Breast epithelium (tissue), 4 donors: ENCODE data around the gene PIGH. TPM values are rescaled to one million over a fixed set of nuclear protein-coding genes. Genes with fewer than 3 reads are reported as not detected.

Experiments used
- DNase-seq, 2 donors: peaks; one replicate each; pipeline ENCODE4 v3.0.0-alpha.2; 2019; ENCODE audit warnings: low spot score in 2 of 2
- H3K27ac ChIP-seq, 2 donors: fragments of 200-600 bp; sonication (generic) in 1 of 2; one replicate each; pipeline ENCODE4 v1.5.1; 2016 to 2019; ENCODE audit warnings: mild to moderate bottlenecking in 1 of 2
- H3K27me3 ChIP-seq, 2 donors: fragments of 200-600 bp; sonication (generic) in 1 of 2; one replicate each; pipeline versions ENCODE4 v1.5.1 to v1.6.0; 2017 to 2019; ENCODE audit warnings: control low read depth in 1 of 2, mild to moderate bottlenecking in 1 of 2
- H3K36me3 ChIP-seq: fragments of 200-600 bp; one replicate; pipeline ENCODE4 v1.5.1; 2019
- H3K4me1 ChIP-seq, 2 donors: fragments of 200-600 bp; sonication (generic); one replicate each; pipeline ENCODE4 v1.5.1; 2016 to 2019; ENCODE audit warnings: control low read depth in 1 of 2
- H3K4me3 ChIP-seq, 3 donors: fragments of 200-600 bp; sonication (generic); 1 replicate in 2 of 3; 2 replicates in 1 of 3; pipeline ENCODE4 v1.5.1; 2016 to 2019; ENCODE audit warnings: mild to moderate bottlenecking in 3 of 3, moderate library complexity in 2 of 3
- H3K9me3 ChIP-seq, 2 donors: fragments of 200-600 bp; sonication (generic) in 1 of 2; one replicate each; pipeline ENCODE4 v1.5.1; 2016 to 2019; ENCODE audit warnings: control low read depth in 1 of 2
- POLR2A ChIP-seq: fragments of 450-650 bp; IDR thresholded peaks from one replicate; pipeline ENCODE4 v1.6.1; 2016; ENCODE audit warnings: antibody characterized with exemption, mild to moderate bottlenecking, moderate library complexity
- POLR2AphosphoS5 ChIP-seq, 3 donors: sonication (generic); formaldehyde crosslinking; IDR thresholded peaks; one replicate each; pipeline ENCODE4 v1.6.1; 2017; ENCODE audit warnings: antibody characterized with exemption in 3 of 3
- intact Hi-C: fragments of 100-400 bp; cut with DNase I; formaldehyde crosslinking; loops from one replicate; pipeline ENCODE4 v1.15.1; 2023; ENCODE audit warnings: low total_unique reads
- total RNA-seq, 3 donors: library from RNA; depleted of rRNA; stranded (reverse); fragments of >200 nt; gene quantifications; one replicate each; pipeline ENCODE4 v1.1.0, GENCODE V29; 2016
- TF ChIP-seq, protein P1 (sequence below), 3 donors: fragments of 450-650 bp; IDR thresholded peaks; one replicate each; pipeline ENCODE4 v1.5.1; 2016 to 2017; ENCODE audit warnings: antibody characterized with exemption in 3 of 3, mild to moderate bottlenecking in 3 of 3, moderate library complexity in 3 of 3

PIGH gene
- total RNA-seq, 3 donors from 2014 or later = 32.8 to 37.6 (median 33.8) TPM

DNA sequence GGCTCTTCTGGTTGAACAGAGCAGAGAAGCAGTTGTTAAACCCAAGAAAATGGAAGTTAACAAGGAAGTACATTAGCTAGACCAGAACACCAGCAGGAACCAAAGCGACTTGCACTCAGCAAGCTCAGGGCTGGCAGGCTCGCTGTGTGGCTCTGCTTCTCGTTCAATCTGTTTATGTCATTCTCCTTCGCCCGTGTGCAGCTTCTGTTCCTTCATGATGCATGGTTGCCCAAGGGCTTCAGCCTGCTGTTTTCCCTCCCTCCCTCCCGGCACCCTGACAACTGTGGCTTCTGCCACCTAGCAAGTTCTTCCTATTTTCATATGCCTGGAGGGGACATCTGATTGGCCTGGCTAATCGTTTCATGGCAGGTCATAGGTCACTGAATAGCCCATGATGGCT lies 25.3 kb downstream of the PIGH start:
- Histone ChIP-seq H3K36me3 (no peaks in the 10 kb centered on the region), H3K9me3 (no peaks in the 10 kb centered on the region), H3K4me3 (no peak overlapping the region), H3K27ac (no peak overlapping the region), H3K27me3 (no peaks in the 10 kb centered on the region), H3K4me1 (no peaks in the 10 kb centered on the region)
- TF ChIP-seq, protein P1, sequence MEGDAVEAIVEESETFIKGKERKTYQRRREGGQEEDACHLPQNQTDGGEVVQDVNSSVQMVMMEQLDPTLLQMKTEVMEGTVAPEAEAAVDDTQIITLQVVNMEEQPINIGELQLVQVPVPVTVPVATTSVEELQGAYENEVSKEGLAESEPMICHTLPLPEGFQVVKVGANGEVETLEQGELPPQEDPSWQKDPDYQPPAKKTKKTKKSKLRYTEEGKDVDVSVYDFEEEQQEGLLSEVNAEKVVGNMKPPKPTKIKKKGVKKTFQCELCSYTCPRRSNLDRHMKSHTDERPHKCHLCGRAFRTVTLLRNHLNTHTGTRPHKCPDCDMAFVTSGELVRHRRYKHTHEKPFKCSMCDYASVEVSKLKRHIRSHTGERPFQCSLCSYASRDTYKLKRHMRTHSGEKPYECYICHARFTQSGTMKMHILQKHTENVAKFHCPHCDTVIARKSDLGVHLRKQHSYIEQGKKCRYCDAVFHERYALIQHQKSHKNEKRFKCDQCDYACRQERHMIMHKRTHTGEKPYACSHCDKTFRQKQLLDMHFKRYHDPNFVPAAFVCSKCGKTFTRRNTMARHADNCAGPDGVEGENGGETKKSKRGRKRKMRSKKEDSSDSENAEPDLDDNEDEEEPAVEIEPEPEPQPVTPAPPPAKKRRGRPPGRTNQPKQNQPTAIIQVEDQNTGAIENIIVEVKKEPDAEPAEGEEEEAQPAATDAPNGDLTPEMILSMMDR (IDR thresholded peaks at IDR 0.05) = no peak
- no peak for TF ChIP-seq POLR2AphosphoS5 (IDR thresholded peaks at IDR 0.05)
- no peak for TF ChIP-seq POLR2A
- no peak for DNase-seq
- intact Hi-C loops = loop anchor here (10.0 kb wide), 1 partner anchor 150 kb away; no protein-coding TSS in a partner anchor

DNA sequence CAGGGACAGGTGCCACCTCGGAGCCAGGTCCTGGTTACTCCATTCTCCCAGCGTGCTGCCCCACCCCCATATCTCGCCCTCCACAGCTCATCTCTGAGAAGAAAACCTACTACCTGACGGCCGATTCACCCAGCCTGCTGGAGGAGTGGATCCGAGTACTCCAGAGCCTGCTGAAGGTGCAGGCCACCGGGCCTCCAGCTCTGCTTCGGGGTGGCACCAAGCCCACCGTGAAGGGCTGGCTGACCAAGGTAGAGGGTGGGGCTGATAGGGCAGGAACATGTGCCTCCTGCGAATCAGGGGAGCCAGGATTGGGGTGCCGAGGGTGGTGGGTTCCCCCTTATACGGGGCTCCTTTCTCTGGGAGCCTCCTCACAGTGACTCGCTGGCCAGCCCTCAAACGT lies 25.9 kb downstream of the PIGH start:
- no peak for DNase-seq
- Histone ChIP-seq H3K4me1 (no peaks in the 10 kb centered on the region), H3K4me3 (no peak overlapping the region), H3K36me3 (no peaks in the 10 kb centered on the region), H3K27me3 (no peaks in the 10 kb centered on the region), H3K27ac (no peak overlapping the region), H3K9me3 (no peaks in the 10 kb centered on the region)
- TF ChIP-seq POLR2A (no peak), POLR2AphosphoS5 (IDR thresholded peaks at IDR 0.05) (no peak)
- TF ChIP-seq, protein P1 (IDR thresholded peaks at IDR 0.05) = no peak
- intact Hi-C loops = loop anchor here (10.0 kb wide), 1 partner anchor 149 kb away; no protein-coding TSS in a partner anchor

DNA sequence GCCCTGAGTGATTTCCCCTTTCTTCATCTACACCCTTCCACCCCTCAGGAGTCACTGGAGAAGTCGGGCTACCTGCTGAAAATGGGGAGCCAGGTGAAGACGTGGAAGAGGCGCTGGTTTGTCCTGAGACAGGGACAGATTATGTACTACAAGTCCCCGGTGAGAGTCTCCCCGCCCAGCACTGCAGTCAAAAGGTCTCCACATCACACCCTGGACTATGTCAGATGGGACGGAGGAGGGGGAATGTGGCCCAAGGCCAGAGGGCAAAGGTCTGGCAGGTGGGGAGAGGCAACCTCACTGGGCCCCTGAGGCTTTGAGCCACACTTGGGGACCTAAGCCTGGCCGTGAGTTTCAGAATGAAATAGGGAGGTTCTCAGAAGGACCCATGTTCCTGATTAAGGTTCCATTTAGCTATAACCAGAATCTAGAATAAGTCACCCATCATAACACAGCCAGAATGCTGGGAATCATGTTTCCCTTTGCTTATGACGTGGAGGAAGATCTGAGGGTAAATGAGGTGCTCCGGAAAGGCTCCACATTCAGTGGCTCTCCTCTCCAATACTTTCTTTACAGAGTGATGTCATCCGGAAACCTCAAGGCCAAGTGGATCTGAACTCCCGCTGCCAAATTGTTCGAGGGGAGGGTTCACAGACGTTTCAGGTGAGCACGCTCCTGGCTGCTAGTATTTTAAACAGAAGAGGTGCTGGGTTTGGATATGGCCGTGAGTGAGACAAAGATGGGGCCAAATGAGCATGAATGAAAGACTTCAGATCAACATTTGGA lies 26.6 kb downstream of the PIGH start:
- no peaks in the 10 kb centered on the region for H3K4me1 ChIP-seq
- H3K9me3 ChIP-seq = no peaks in the 10 kb centered on the region
- no peak for DNase-seq
- no peak overlapping the region for H3K4me3 ChIP-seq
- intact Hi-C loops = loop anchor here (10.0 kb wide), 1 partner anchor 149 kb away; no protein-coding TSS in a partner anchor
- H3K27ac ChIP-seq = no peak overlapping the region
- no peaks in the 10 kb centered on the region for H3K27me3 ChIP-seq
- no peaks in the 10 kb centered on the region for H3K36me3 ChIP-seq
- TF ChIP-seq, protein P1 (IDR thresholded peaks at IDR 0.05) = no peak
- TF ChIP-seq POLR2AphosphoS5 (IDR thresholded peaks at IDR 0.05) = no peak
- no peak for TF ChIP-seq POLR2A

DNA sequence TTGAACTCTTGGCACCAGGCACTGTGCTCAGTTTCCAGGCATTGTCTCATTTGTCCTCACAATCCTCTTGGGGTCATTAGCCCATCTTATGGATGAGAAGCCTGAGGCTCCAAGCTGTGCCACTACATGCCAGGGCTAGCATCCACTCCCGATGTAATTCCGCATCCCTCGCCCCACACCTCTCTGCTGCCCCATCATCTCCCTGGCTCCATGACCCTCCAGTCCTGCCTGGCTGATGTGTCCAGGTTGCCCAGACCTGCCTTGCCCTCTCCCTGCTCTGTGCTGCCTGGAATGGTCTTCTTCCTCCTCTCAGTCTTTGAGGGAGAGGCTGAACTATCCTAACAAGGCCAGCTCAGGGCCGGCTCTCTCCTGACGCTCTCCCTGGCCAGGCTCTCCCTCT lies 27.5 kb downstream of the PIGH start:
- no peaks in the 10 kb centered on the region for H3K36me3 ChIP-seq
- H3K27ac ChIP-seq = no peak overlapping the region
- TF ChIP-seq, protein P1 (IDR thresholded peaks at IDR 0.05) = no peak
- TF ChIP-seq POLR2A (no peak), POLR2AphosphoS5 (IDR thresholded peaks at IDR 0.05) (no peak)
- no peaks in the 10 kb centered on the region for H3K27me3 ChIP-seq
- H3K4me3 ChIP-seq = no peak overlapping the region
- no peaks in the 10 kb centered on the region for H3K4me1 ChIP-seq
- intact Hi-C loops = loop anchor here (10.0 kb wide), 1 partner anchor 148 kb away; no protein-coding TSS in a partner anchor
- no peak for DNase-seq
- H3K9me3 ChIP-seq = no peaks in the 10 kb centered on the region

DNA sequence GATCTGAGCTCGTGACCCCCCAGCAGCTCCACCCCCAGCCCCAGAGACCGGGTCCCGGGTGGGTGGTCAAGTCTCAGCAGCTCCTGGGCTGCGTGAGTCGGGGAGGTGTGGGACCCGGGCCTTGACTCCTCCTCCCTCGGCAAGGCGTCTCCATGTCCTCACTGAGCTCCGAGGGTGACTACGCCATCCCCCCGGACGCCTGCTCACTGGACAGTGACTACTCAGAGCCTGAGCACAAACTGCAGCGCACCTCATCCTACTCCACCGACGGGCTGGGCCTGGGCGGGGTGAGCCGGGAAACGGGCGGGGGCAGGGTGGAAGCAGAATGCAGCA lies 28.1 kb downstream of the PIGH start:
- Histone ChIP-seq H3K4me3 (no peak overlapping the region), H3K4me1 (no peaks in the 10 kb centered on the region)
- intact Hi-C loops = loop anchor here (10.0 kb wide), 1 partner anchor 147 kb away; no protein-coding TSS in a partner anchor

More for the DNA sequence above, 28.1 kb downstream of the PIGH start:
- H3K27me3 ChIP-seq = no peaks in the 10 kb centered on the region
- no peaks in the 10 kb centered on the region for H3K9me3 ChIP-seq
- DNase-seq = no peak
- no peaks in the 10 kb centered on the region for H3K36me3 ChIP-seq
- no peak overlapping the region for H3K27ac ChIP-seq
- TF ChIP-seq POLR2A (no peak), POLR2AphosphoS5 (IDR thresholded peaks at IDR 0.05) (no peak)
- TF ChIP-seq, protein P1 (IDR thresholded peaks at IDR 0.05) = no peak
